NCI-H2196 (cell line): ENCODE data around the gene SELENOS.

Source experiments
- DNase-seq: peaks from one replicate; lab custom pipeline; 2025; ENCODE audit not compliant: unreplicated experiment; lab: John Stamatoyannopoulos, UW

The SELENOS gene

GRCh38 chr15:101225658-101226057, 51.6 kb downstream of the SELENOS start:
- DNase-seq: no peak
